Neutrophil (primary cell): ENCODE data around the gene SFSWAP.
"Not testable (repeated sequence)": the region's sequence is repeated elsewhere in the genome, so short reads cannot be mapped to it uniquely, and the experiment has no call there.

ENCODE experiments used
- H3K27ac ChIP-seq: fragments of 200-600 bp; sonication (generic); 2 replicates; pipeline ENCODE4 v1.5.1; 2016; ENCODE audit warnings: mild to moderate bottlenecking, moderate library complexity
- H3K27me3 ChIP-seq: fragments of 200-600 bp; sonication (generic); 2 replicates; pipeline ENCODE4 v1.6.0; 2016; ENCODE audit warnings: mild to moderate bottlenecking
- H3K36me3 ChIP-seq: fragments of 200-600 bp; sonication (generic); 2 replicates; pipeline ENCODE4 v1.5.1; 2017
- H3K4me1 ChIP-seq, 2 experiments: fragments of 200-600 bp in 1 of 2; sonication (generic) in 1 of 2; 1 replicate in 1 of 2; 2 replicates in 1 of 2; pipeline versions ENCODE4 v1.5.1 to v1.6.1; 2013 to 2016; ENCODE audit warnings: low read depth in 1 of 2, low read length in 1 of 2, mild to moderate bottlenecking in 1 of 2, moderate library complexity in 1 of 2; ENCODE audit not compliant: control insufficient read depth in 1 of 2, insufficient read depth in 1 of 2
- H3K4me3 ChIP-seq, 2 experiments: fragments of 200-600 bp in 1 of 2; sonication (generic) in 1 of 2; 1 replicate in 1 of 2; 2 replicates in 1 of 2; pipeline ENCODE4 v1.5.1; 2013 to 2016; ENCODE audit warnings: low read depth in 1 of 2, low read length in 1 of 2, mild to moderate bottlenecking in 1 of 2, moderate library complexity in 1 of 2
- H3K9me3 ChIP-seq: fragments of 200-600 bp; sonication (generic); 2 replicates; pipeline ENCODE4 v1.5.1; 2016
- CTCF ChIP-seq: fragments of 200-600 bp; sonication (generic); IDR thresholded peaks from 2 replicates; pipeline ENCODE4 v1.5.1; 2016; ENCODE audit warnings: antibody characterized with exemption

SFSWAP gene

GRCh38 chr12:131806674-131807073, 95.8 kb downstream of the SFSWAP start:
- no peak for TF ChIP-seq CTCF
- H3K27me3 ChIP-seq = no peaks in the 10 kb centered on the region
- H3K4me1 ChIP-seq = peaks cover 0 to 4% of the 10 kb centered on the region in 2 experiments
- peaks cover 13% of the 10 kb centered on the region for H3K36me3 ChIP-seq
- no peaks in the 10 kb centered on the region for H3K9me3 ChIP-seq
- H3K4me3 ChIP-seq = no peak overlapping the region
- H3K27ac ChIP-seq = no peak overlapping the region

GRCh38 chr12:131808744-131809371, 98.0 kb downstream of the SFSWAP start:
- no peaks in the 10 kb centered on the region for H3K9me3 ChIP-seq
- H3K27ac ChIP-seq = peak overlapping the region; percentile 51
- H3K27me3 ChIP-seq = no peaks in the 10 kb centered on the region
- H3K36me3 ChIP-seq = no peaks in the 10 kb centered on the region
- no peak for TF ChIP-seq CTCF
- H3K4me3 ChIP-seq = peak overlapping the region; percentile 31 to 54
- H3K4me1 ChIP-seq = peaks cover 0 to 4% of the 10 kb centered on the region in 2 experiments

- not testable (repeated sequence) for H3K4me3 ChIP-seq, H3K27me3 ChIP-seq, H3K36me3 ChIP-seq, H3K9me3 ChIP-seq, H3K27ac ChIP-seq, H3K4me1 ChIP-seq
Observed at GRCh38 chr12:131809476-131810254, 98.8 kb downstream of the SFSWAP start.

GRCh38 chr12:131810726-131811125, 99.8 kb downstream of the SFSWAP start:
- no peak for TF ChIP-seq CTCF
- Histone ChIP-seq H3K27ac (no peak overlapping the region), H3K9me3 (no peaks in the 10 kb centered on the region), H3K4me3 (no peak overlapping the region), H3K4me1 (no peaks in the 10 kb centered on the region), H3K36me3 (no peaks in the 10 kb centered on the region), H3K27me3 (no peaks in the 10 kb centered on the region)

- Histone ChIP-seq H3K4me1 (peaks cover 21 to 30% of the 10 kb centered on the region in 2 experiments), H3K4me3 (no peak overlapping the region), H3K36me3 (no peaks in the 10 kb centered on the region), H3K27me3 (no peaks in the 10 kb centered on the region), H3K27ac (no peak overlapping the region), H3K9me3 (no peaks in the 10 kb centered on the region)
- no peak for TF ChIP-seq CTCF
Observed at GRCh38 chr12:131815131-131815530, 104.2 kb downstream of the SFSWAP start.

- no peaks in the 10 kb centered on the region for H3K36me3 ChIP-seq
- H3K9me3 ChIP-seq = no peaks in the 10 kb centered on the region
- H3K27me3 ChIP-seq = no peaks in the 10 kb centered on the region
- TF ChIP-seq CTCF = no peak
- H3K4me3 ChIP-seq = no peak overlapping the region
- H3K4me1 ChIP-seq = peaks cover 21 to 30% of the 10 kb centered on the region in 2 experiments
- H3K27ac ChIP-seq = no peak overlapping the region
Observed at GRCh38 chr12:131816495-131816894, 105.6 kb downstream of the SFSWAP start.
